ENCODE measurements around the gene EXOSC5. TPM values are rescaled to one million over a fixed set of nuclear protein-coding genes. Genes with fewer than 3 reads are reported as not detected.
"Not testable (repeated sequence)": the region's sequence is repeated elsewhere in the genome, so short reads cannot be mapped to it uniquely, and the experiment has no call there.

Gene EXOSC5
- total RNA-seq, 2 experiments from 2014 or later: 52.2 to 57.6 TPM

DNA sequence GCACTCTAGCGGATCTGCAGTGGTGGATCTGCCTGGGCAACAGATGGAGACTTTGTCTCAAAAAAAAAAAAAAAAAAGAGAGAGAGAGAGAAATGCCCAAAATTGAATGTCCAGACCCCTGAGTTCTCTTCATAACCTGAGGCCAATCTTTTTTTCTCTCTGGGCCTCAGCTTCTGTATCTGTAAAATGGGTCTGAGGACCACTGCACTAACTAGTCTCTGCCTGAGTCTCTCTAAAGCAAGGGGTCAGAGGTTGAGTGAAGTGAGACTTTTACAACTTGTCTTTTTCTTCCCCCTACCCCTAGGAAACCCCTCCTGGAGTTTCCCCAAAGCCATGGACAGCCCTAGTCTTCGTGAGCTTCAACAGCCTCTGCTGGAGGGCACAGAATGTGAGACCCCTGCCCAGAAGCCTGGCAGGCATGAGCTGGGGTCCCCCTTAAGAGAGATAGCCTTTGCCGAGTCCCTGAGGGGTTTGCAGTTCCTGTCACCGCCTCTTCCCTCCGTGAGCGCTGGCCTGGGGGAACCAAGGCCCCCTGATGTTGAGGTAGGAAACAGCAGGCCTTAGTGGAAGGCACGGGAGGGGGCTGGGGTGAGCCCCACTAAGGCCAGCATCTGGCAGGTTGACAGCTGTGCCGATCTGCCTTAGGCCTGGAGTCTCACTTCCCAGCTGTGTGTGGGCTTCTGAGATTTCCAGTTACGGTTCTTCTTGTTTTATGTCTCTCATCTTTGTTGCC is 19.0 kb downstream of the EXOSC5 start:
- CTCF ChIA-PET: interaction anchor here (0.7 kb wide), 1 partner anchor 366 kb away, joined by 5 read pairs; no protein-coding TSS in a partner anchor

GRCh38 chr19:41376998-41377365 is 20.2 kb downstream of the EXOSC5 start:
- POLR2A ChIA-PET: interaction anchor here (0.7 kb wide), 1 partner anchor 9 kb away, joined by 3 read pairs; no protein-coding TSS in a partner anchor
- CTCF ChIA-PET: interaction anchor here (0.6 kb wide), 1 partner anchor 91 kb away, joined by 5 read pairs; no protein-coding TSS in a partner anchor

More for the DNA sequence above, 19.0 kb downstream of the EXOSC5 start:
- POLR2A ChIA-PET: no interaction called here

GRCh38 chr19:41376241-41376997 is 20.7 kb downstream of the EXOSC5 start, which contains the start of gene TMEM91:
TSS of gene TMEM91 (plus strand) at chr19:41376533. CDS start at chr19:41378310, 1,777 bp downstream.
- POLR2A ChIA-PET: interaction anchor here (0.7 kb wide), 1 partner anchor 10 kb away, joined by 3 read pairs; no protein-coding TSS in a partner anchor
- CTCF ChIA-PET: interaction anchor here (0.6 to 1.2 kb wide), 2 partner anchors 11 to 90 kb away, joined by 4 to 5 read pairs; no protein-coding TSS in a partner anchor

GRCh38 chr19:41373993-41374392 is 23.2 kb downstream of the EXOSC5 start:
- CTCF ChIA-PET: no interaction called here
- POLR2A ChIA-PET: no interaction called here

DNA sequence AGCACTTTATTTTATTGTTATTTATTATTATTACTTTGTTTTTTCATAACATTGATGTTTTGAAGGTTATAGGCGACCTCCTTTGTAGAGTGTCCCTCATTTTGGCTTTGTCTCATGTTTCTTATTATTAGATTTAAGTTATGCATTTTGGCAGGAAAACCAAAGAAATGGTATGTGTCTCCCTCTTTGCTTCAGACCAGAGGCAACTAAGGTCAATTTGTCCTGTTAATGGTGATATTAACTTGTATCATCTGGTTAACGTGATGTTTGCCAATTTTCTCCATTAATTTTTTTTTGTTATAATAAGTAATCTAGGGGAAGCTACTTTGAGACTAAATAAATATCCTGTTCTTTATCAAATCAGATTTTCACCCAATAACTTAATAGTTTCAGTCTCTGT is 24.7 kb downstream of the EXOSC5 start:
- POLR2A ChIA-PET: no interaction called here
- CTCF ChIA-PET: no interaction called here

DNA sequence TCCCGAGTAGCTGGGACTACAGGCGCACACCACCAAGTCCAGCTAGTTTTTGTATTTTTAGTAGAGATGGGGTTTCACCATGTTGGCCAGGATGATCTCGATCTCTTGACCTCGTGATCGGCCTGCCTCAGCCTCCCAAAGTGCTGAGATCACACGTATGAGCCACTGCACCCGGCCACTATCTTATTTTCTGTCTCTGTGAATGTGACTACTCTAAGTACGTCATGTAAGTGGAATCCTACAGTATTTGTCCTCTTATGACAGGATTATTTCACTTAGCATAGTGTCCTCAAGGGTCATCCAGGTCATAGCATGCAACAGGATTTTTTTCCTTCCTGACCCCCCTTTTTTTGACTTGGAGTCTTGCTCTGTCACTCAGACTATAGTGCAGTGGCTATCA is 25.6 kb downstream of the EXOSC5 start:
- ChIA-PET CTCF (no interaction called here), POLR2A (no interaction called here)

DNA sequence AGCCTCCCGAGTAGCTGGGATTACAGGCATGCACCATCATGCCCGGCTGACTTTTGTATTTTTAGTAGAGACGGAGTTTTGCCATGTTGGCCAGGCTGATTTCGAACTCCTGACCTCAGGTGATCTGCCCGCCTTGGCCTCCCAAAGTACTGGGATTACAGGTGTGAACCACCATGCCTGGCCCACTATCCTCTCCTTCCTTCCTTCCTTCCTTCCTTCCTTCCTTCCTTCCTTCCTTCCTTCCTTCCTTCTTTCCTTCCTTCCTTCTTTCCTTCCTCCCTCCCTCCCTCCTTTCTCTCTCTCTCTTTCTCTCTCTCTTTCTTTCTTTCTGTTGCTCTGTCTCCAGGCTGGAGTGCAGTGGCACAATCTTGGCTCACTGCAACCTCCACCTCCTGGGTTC is 26.0 kb downstream of the EXOSC5 start:
- POLR2A ChIA-PET, CTCF ChIA-PET: not testable (repeated sequence)

GRCh38 chr19:41369769-41370168 is 27.4 kb downstream of the EXOSC5 start:
- ChIA-PET CTCF (interaction anchor here (1.2 kb wide), 1 partner anchor 55 kb away, joined by 3 read pairs; no protein-coding TSS in a partner anchor), POLR2A (no interaction called here)

- ChIA-PET CTCF (interaction anchor here (1.3 kb wide), 1 partner anchor 29 kb away, joined by 3 read pairs; no protein-coding TSS in a partner anchor), POLR2A (no interaction called here)
Observed at GRCh38 chr19:41367848-41368301, 29.3 kb downstream of the EXOSC5 start.

DNA sequence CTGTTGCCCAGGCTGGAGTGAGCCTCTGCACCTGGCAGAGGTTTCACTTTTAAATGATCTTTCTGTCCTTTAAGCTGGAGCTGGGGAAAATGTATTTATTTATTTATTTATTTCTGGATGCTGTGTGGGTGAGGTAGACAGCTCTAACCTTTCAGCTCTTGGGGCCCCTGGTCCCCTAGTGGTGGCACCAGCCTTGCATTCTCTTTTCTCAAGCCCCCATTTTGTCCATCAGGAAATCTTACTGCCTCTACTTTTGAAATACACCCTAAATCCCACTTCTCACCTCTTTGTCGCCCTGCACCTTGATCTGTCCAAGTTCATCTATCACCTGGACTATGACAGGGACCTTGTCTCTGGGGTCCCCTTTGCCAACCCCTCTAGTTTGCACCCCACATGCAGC is 31.1 kb downstream of the EXOSC5 start:
- POLR2A ChIA-PET: interaction anchor here (0.6 to 1.2 kb wide), 5 partner anchors 14 to 1520 kb away, joined by 3 to 7 read pairs (median 4); no protein-coding TSS in a partner anchor
- CTCF ChIA-PET: interaction anchor here (0.6 to 4.0 kb wide), 6 partner anchors 14 to 387 kb away, joined by 3 to 20 read pairs (median 4); no protein-coding TSS in a partner anchor

- POLR2A ChIA-PET: interaction anchor here (0.5 to 2.4 kb wide), 11 partner anchors 10 to 1068 kb away, joined by 3 to 31 read pairs (median 4); partner anchors contain the start of gene TGFB1
- CTCF ChIA-PET: interaction anchor here (0.7 to 4.0 kb wide), 5 partner anchors 9 to 101 kb away, joined by 3 to 20 read pairs (median 3); partner anchors contain the start of genes HNRNPUL1 and TMEM91
Observed at GRCh38 chr19:41364524-41365391, 32.4 kb downstream of the EXOSC5 start.

GRCh38 chr19:41363753-41364523 is 33.2 kb downstream of the EXOSC5 start, which contains the start of gene B9D2:
TSS of gene B9D2 (minus strand) at chr19:41364149. CDS start at chr19:41363519, 630 bp downstream.
- ChIA-PET POLR2A (interaction anchor here (0.5 to 2.4 kb wide), 9 partner anchors 9 to 544 kb away, joined by 3 to 31 read pairs (median 4); partner anchors contain the start of gene TGFB1), CTCF (interaction anchor here (0.6 to 4.0 kb wide), 3 partner anchors 9 to 197 kb away, joined by 4 to 20 read pairs (median 5); no protein-coding TSS in a partner anchor)

DNA sequence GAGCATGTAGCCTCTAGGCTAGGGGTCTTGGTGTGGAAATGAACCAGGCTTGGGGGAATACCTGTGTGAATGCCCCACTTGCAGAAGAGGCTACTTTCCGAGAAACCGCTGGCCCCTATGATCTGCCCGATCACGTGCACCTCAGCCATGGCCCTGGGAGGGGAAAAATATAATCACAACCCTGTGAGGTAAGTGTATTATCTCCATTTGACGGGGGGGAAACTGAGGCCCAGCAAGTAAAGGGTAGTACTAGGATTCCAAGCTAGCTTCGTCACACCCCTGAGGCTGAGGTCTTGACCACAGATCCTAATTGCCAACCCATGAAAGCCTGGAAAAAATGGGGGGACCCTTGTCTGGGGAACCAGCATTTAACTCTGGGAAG is 33.8 kb downstream of the EXOSC5 start:
- ChIA-PET CTCF (interaction anchor here (1.1 to 4.0 kb wide), 2 partner anchors 8 to 11 kb away, joined by 4 to 20 read pairs; no protein-coding TSS in a partner anchor), POLR2A (interaction anchor here (1.0 to 2.4 kb wide), 3 partner anchors 11 to 101 kb away, joined by 4 to 31 read pairs (median 11); partner anchors contain the start of gene TGFB1)

DNA sequence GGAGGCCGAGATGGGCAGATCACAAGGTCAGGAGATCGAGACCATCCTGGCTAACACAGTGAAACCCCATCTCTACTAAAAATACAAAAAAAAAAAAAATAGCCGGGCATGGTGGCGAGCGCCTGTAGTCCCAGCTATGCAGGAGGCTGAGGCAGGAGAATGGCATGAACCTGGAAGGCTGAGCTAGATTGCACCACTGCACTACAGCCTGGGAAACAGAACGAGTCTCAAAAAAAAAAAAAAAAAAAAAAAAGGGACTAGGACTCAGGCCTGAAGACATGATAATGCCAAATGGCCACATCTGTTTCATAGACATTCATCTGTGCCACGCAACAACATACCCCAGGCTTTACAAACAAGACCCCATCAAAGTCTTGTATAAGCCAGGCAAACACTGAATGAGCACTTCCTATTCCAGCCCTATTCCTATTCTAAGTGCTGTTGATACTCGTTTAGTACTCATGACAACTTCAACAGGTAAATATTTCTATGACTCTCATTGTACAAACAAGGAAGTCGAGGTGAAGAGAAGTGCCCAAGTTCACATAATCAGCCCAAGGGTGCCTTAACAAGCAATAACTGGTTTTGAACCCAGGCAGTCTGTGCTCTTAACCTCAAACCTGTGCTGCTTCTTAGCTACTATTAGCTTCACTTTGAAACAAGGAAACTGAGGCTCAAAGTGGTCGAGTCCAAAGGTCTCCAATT is 34.9 kb downstream of the EXOSC5 start:
- ChIA-PET CTCF (interaction anchor here (0.7 to 4.0 kb wide), 3 partner anchors 10 to 919 kb away, joined by 3 to 20 read pairs (median 4); no protein-coding TSS in a partner anchor), POLR2A (interaction anchor here (0.6 to 2.4 kb wide), 2 partner anchors 10 to 47 kb away, joined by 13 to 31 read pairs; partner anchors contain the start of gene TGFB1)

DNA sequence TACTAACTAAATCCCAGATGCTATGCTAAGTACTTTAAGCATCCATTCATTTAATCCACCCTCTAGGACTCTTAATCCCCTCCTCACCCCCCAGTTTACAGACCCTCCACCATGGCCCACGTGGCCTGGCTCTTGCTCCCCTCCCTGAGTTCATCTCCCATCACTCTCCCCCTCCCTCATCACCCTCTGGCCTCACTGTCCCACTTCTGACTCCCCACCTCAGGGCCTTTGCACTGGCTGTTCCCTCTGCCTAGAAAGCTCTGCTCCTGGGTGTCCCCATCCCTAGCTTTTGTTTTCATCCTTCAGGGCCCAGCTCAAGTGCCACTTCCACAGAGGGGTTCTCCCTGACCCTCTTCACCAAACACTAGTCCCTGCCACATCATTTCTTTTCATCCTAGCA is 37.4 kb downstream of the EXOSC5 start:
- POLR2A ChIA-PET: interaction anchor here (0.7 kb wide), 1 partner anchor 25 kb away, joined by 9 read pairs; no protein-coding TSS in a partner anchor
- CTCF ChIA-PET: no interaction called here

DNA sequence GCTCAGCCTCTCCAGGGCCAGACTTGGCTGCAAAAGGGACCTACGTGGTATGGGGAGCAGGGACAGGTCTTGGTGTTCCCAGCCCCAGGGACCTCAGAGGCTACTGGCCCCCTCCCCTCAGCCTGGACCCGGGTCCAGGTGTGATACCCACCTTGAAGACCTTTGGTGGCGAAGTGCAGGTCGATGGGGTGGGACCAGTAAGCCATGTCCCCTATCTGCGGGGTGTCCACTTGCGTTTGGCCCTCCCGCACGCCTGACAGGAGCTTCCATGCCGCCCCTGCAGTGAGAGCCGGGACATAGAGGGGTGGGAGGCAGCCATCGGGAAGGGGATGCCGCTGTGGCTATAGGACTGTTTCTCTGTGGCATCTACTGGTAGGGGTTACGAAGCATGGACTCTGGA is 39.4 kb downstream of the EXOSC5 start:
- POLR2A ChIA-PET: no interaction called here
- CTCF ChIA-PET: no interaction called here
